Liver (tissue), 9 donors: ENCODE results near the gene REXO1. TPM values are rescaled to one million over a fixed set of nuclear protein-coding genes. Genes with fewer than 3 reads are reported as not detected.

ENCODE experiments used
- DNase-seq: peaks from one replicate; pipeline ENCODE4 v3.0.0-alpha.2; 2017; ENCODE audit warnings: low spot score
- H3K27ac ChIP-seq, 2 donors: one replicate each; pipeline ENCODE4 v1.7.0; 2013; ENCODE audit warnings: inconsistent platforms in 2 of 2, low read length in 2 of 2, control low read depth in 1 of 2, low read depth in 1 of 2, mild to moderate bottlenecking in 1 of 2
- H3K27me3 ChIP-seq, 4 donors: one replicate each; pipeline versions ENCODE4 v1.6.1 to v1.7.0; 2013; ENCODE audit warnings: low read length in 3 of 4, inconsistent platforms in 1 of 4, mild to moderate bottlenecking in 1 of 4, moderate library complexity in 1 of 4; ENCODE audit not compliant: control insufficient read depth in 4 of 4, insufficient read depth in 4 of 4
- H3K36me3 ChIP-seq, 4 donors: one replicate each; pipeline versions ENCODE4 v1.6.1 to v1.7.0; 2013; ENCODE audit warnings: low read length in 3 of 4, mild to moderate bottlenecking in 3 of 4, low read depth in 1 of 4, moderate library complexity in 1 of 4; ENCODE audit not compliant: control insufficient read depth in 4 of 4, insufficient read depth in 3 of 4
- H3K4me1 ChIP-seq, 4 donors: one replicate each; pipeline versions ENCODE4 v1.6.1 to v1.7.0; 2013; ENCODE audit warnings: low read length in 3 of 4, mild to moderate bottlenecking in 3 of 4, moderate library complexity in 1 of 4; ENCODE audit not compliant: control insufficient read depth in 4 of 4, insufficient read depth in 4 of 4
- H3K4me3 ChIP-seq, 3 donors: one replicate each; pipeline versions ENCODE4 v1.6.1 to v1.7.0; 2013; ENCODE audit warnings: low read length in 3 of 3, control low read depth in 1 of 3, low read depth in 1 of 3, mild to moderate bottlenecking in 1 of 3
- H3K9ac ChIP-seq, 2 donors: one replicate each; pipeline ENCODE4 v1.7.0; 2013; ENCODE audit warnings: low read length in 2 of 2, mild to moderate bottlenecking in 2 of 2, moderate library complexity in 2 of 2, control low read depth in 1 of 2, low read depth in 1 of 2
- H3K9me3 ChIP-seq, 4 donors: one replicate each; pipeline versions ENCODE4 v1.6.1 to v1.7.0; 2013; ENCODE audit warnings: low read length in 3 of 4; ENCODE audit not compliant: control insufficient read depth in 4 of 4
- EGR1 ChIP-seq, 2 donors: IDR thresholded peaks; 2 replicates each; pipeline ENCODE4 v1.6.1; 2016 to 2018; ENCODE audit warnings: antibody characterized with exemption in 2 of 2, low read depth in 2 of 2
- FOXA1 ChIP-seq: IDR thresholded peaks from 2 replicates; pipeline ENCODE4 v1.6.1; 2016; ENCODE audit warnings: antibody characterized with exemption
- GABPA ChIP-seq, 2 donors: IDR thresholded peaks in 1 of 2; conservative IDR thresholded peaks in 1 of 2; 2 replicates each; pipeline ENCODE4 v1.6.1; 2016; ENCODE audit warnings: antibody characterized with exemption in 2 of 2, mild to moderate bottlenecking in 1 of 2, moderate library complexity in 1 of 2
- HNF4A ChIP-seq, 2 donors: conservative IDR thresholded peaks; 2 replicates each; pipeline ENCODE4 v1.6.1; 2016; ENCODE audit warnings: antibody characterized with exemption in 2 of 2, mild to moderate bottlenecking in 2 of 2
- HNF4G ChIP-seq: IDR thresholded peaks from 2 replicates; pipeline ENCODE4 v1.6.1; 2016; ENCODE audit warnings: antibody characterized with exemption
- JUND ChIP-seq, 2 donors: IDR thresholded peaks; 2 replicates each; pipeline ENCODE4 v1.6.1; 2016; ENCODE audit warnings: antibody characterized with exemption in 2 of 2
- NR2F2 ChIP-seq: IDR thresholded peaks from 2 replicates; pipeline ENCODE4 v1.6.1; 2016; ENCODE audit warnings: antibody characterized with exemption
- RAD21 ChIP-seq, 2 donors: IDR thresholded peaks; 2 replicates each; pipeline ENCODE4 v1.6.1; 2016; ENCODE audit warnings: antibody characterized with exemption in 2 of 2, mild to moderate bottlenecking in 2 of 2
- RXRA ChIP-seq, 2 donors: IDR thresholded peaks; 2 replicates each; pipeline ENCODE4 v1.6.1; 2017 to 2018; ENCODE audit warnings: antibody characterized with exemption in 2 of 2, mild to moderate bottlenecking in 1 of 2
- SP1 ChIP-seq: IDR thresholded peaks from 2 replicates; pipeline ENCODE4 v1.6.1; 2018; ENCODE audit warnings: antibody characterized with exemption, mild to moderate bottlenecking
- TAF1 ChIP-seq: conservative IDR thresholded peaks from 2 replicates; pipeline ENCODE4 v1.6.1; 2016; ENCODE audit warnings: antibody characterized with exemption, mild to moderate bottlenecking
- YY1 ChIP-seq: IDR thresholded peaks from 2 replicates; pipeline ENCODE4 v1.6.1; 2016; ENCODE audit warnings: antibody characterized with exemption, mild to moderate bottlenecking
- WGBS: extraction: QIAGEN DNeasy Blood & Tissue Kit; methylation state at CpG from one replicate; pipeline ENCODE4 v1.1.7; 2013; 5-methylcytosine and 5-hydroxymethylcytosine counted together
- polyA plus RNA-seq, 2 donors: library from polyadenylated mRNA; stranded (reverse) in 1 of 2; unstranded in 1 of 2; fragments of 200-250 nt in 1 of 2; fragments of >200 nt in 1 of 2; fragmentation: Nextera tagmentation in 1 of 2; extraction: Ambion mirVana in 1 of 2; gene quantifications; one replicate each; pipeline versions ENCODE4 v1.2.1 to v1.2.3, GENCODE V29; 2013 to 2015
- total RNA-seq, 2 donors: library from RNA; depleted of rRNA; stranded (reverse); fragments of >200 nt; gene quantifications; one replicate each; pipeline ENCODE4 v1.2.3, GENCODE V29; 2014
- TF ChIP-seq, protein P1 (sequence below): fragments of 150-350 bp; IDR thresholded peaks from 2 replicates; pipeline ENCODE4 v1.5.1; 2017; ENCODE audit warnings: improper control_type of control experiment, low read depth, low read length; ENCODE audit not compliant: missing input control
- TF ChIP-seq, protein P2 (sequence below): IDR thresholded peaks from 2 replicates; pipeline ENCODE4 v1.6.1; 2016; ENCODE audit warnings: antibody characterized with exemption
- TF ChIP-seq, protein P3 (sequence below): IDR thresholded peaks from 2 replicates; pipeline ENCODE4 v1.6.1; 2016; ENCODE audit warnings: antibody characterized with exemption, mild to moderate bottlenecking
- donor health status: healthy.
- donor health status: healthy.
- donor health status: healthy.
- donor health status: healthy.
- donor health status: healthy.

REXO1 gene
- total and polyA plus RNA-seq, 4 donors = 2.0 to 11.5 (median 9.2) TPM

DNA sequence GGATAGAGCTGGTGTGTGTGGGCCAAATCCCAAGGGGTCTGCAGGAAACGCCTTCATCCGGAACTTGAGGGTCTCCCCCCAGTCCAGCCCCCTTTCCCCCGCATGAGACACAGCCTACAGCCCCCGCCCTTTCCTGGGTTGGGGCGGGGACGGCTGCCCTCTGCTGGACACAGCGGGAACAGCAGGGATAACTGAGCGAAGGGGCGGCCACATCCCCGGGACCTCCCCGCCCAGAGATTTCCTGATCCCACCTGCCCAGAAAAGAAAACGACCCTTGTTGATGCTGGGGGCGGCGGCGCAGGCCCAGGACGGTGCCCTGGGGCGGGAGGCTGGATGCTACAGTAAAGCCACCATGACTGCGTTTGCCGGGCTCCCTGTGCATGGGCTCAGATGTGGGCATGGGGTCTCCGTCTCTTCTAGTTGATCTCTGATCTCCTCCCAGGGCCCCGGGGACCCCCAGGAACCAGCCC is 80.8 kb downstream of the REXO1 start:
- 7% methylated on average over 21 of the region's 21 CpGs for WGBS
- Histone ChIP-seq H3K9me3 (peaks cover 0 to 7% (median 2%) of the 10 kb centered on the region in 4 donors), H3K27me3 (peaks cover 7 to 17% (median 11%) of the 10 kb centered on the region in 4 donors), H3K4me3 (no peak overlapping the region), H3K36me3 (no peaks in the 10 kb centered on the region), H3K27ac (no peak overlapping the region), H3K9ac (no peak overlapping the region), H3K4me1 (no peaks in the 10 kb centered on the region)
- TF ChIP-seq RAD21 (IDR thresholded peaks at IDR 0.05) (peak; percentile 77 to 86), FOXA1 (no peak)
- TF ChIP-seq, protein P1, sequence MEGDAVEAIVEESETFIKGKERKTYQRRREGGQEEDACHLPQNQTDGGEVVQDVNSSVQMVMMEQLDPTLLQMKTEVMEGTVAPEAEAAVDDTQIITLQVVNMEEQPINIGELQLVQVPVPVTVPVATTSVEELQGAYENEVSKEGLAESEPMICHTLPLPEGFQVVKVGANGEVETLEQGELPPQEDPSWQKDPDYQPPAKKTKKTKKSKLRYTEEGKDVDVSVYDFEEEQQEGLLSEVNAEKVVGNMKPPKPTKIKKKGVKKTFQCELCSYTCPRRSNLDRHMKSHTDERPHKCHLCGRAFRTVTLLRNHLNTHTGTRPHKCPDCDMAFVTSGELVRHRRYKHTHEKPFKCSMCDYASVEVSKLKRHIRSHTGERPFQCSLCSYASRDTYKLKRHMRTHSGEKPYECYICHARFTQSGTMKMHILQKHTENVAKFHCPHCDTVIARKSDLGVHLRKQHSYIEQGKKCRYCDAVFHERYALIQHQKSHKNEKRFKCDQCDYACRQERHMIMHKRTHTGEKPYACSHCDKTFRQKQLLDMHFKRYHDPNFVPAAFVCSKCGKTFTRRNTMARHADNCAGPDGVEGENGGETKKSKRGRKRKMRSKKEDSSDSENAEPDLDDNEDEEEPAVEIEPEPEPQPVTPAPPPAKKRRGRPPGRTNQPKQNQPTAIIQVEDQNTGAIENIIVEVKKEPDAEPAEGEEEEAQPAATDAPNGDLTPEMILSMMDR = peak; percentile 87
- peak; percentile 77 for DNase-seq

DNA sequence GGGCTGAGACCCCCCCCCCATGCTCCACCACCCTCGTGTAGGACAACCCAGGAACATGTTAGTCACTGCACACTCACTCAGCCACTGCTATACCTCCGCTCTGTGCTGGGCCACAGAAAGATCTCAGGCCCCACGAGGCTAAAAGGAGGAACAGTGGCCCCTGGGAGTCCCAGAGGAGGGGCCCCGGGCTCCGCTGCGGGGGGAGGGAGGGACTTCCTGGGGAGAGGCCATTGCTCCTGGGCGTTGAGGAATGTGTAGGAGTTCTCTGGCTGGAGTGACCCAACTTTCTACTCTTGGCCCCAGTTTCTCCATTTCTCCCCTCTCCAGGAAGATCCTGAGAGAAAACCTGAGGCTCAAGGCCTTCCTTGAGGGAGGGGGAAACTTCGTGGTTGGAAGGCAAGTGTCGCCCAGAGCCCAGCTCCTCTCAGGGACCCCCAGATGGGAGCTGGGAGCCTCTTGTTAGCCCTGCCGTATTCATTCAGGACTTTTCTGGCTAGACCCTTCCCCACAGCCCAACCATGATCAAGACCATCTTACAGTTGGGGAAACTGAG is 81.4 kb downstream of the REXO1 start:
- Histone ChIP-seq H3K9me3 (peaks cover 0 to 7% (median 2%) of the 10 kb centered on the region in 4 donors), H3K4me3 (no peak overlapping the region), H3K27ac (no peak overlapping the region), H3K4me1 (no peaks in the 10 kb centered on the region), H3K36me3 (no peaks in the 10 kb centered on the region), H3K9ac (no peak overlapping the region), H3K27me3 (peaks cover 8 to 17% (median 12%) of the 10 kb centered on the region in 4 donors)
- DNase-seq = no peak
- TF ChIP-seq NR2F2 (no peak), TAF1 (no peak), YY1 (no peak), SP1 (no peak), HNF4A (conservative IDR thresholded peaks at IDR 0.05) (no peak), GABPA (IDR thresholded peaks at IDR 0.05 in 1 of 2, conservative IDR thresholded peaks at IDR 0.05 in 1 of 2) (no peak), JUND (IDR thresholded peaks at IDR 0.05) (no peak), HNF4G (no peak), RXRA (IDR thresholded peaks at IDR 0.05) (no peak), EGR1 (IDR thresholded peaks at IDR 0.05; ENCODE audit: low read depth in 2 of 2) (no peak), FOXA1 (no peak)
- TF ChIP-seq, protein P2, sequence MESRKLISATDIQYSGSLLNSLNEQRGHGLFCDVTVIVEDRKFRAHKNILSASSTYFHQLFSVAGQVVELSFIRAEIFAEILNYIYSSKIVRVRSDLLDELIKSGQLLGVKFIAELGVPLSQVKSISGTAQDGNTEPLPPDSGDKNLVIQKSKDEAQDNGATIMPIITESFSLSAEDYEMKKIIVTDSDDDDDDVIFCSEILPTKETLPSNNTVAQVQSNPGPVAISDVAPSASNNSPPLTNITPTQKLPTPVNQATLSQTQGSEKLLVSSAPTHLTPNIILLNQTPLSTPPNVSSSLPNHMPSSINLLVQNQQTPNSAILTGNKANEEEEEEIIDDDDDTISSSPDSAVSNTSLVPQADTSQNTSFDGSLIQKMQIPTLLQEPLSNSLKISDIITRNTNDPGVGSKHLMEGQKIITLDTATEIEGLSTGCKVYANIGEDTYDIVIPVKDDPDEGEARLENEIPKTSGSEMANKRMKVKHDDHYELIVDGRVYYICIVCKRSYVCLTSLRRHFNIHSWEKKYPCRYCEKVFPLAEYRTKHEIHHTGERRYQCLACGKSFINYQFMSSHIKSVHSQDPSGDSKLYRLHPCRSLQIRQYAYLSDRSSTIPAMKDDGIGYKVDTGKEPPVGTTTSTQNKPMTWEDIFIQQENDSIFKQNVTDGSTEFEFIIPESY = no peak
- TF ChIP-seq, protein P3, sequence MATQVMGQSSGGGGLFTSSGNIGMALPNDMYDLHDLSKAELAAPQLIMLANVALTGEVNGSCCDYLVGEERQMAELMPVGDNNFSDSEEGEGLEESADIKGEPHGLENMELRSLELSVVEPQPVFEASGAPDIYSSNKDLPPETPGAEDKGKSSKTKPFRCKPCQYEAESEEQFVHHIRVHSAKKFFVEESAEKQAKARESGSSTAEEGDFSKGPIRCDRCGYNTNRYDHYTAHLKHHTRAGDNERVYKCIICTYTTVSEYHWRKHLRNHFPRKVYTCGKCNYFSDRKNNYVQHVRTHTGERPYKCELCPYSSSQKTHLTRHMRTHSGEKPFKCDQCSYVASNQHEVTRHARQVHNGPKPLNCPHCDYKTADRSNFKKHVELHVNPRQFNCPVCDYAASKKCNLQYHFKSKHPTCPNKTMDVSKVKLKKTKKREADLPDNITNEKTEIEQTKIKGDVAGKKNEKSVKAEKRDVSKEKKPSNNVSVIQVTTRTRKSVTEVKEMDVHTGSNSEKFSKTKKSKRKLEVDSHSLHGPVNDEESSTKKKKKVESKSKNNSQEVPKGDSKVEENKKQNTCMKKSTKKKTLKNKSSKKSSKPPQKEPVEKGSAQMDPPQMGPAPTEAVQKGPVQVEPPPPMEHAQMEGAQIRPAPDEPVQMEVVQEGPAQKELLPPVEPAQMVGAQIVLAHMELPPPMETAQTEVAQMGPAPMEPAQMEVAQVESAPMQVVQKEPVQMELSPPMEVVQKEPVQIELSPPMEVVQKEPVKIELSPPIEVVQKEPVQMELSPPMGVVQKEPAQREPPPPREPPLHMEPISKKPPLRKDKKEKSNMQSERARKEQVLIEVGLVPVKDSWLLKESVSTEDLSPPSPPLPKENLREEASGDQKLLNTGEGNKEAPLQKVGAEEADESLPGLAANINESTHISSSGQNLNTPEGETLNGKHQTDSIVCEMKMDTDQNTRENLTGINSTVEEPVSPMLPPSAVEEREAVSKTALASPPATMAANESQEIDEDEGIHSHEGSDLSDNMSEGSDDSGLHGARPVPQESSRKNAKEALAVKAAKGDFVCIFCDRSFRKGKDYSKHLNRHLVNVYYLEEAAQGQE = no peak
- TF ChIP-seq, protein P1 = no peak
- 23% methylated on average over 10 of the region's 10 CpGs for WGBS
